ENCODE measurements around the gene MAP6.

MAP6 gene

DNA sequence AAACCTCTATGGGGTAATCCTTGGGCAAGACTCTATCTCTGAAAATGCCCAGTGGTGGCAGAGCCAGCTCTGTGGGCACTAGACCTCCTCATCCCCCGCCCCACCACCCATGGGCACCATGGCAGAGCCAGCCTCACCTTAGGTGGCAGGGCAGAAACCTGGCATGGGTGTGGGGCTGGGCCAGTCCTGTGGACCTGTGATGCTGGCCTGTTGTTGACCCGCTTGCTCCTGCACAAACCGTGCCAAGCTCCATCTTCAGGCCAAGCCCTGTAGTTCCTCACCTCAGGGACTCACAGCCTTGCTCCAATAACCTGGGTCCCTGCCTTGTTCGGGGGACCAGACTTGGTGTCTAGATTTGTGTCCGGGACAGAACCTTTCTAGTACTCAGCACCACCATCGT lies 115.7 kb downstream of the MAP6 start:
- no peak for DNase-seq (ENCODE audit: low read depth)
- H3K4me3 ChIP-seq (ENCODE audit: low read depth, low read length): no peak overlapping the region
- TF ChIP-seq, protein P1, sequence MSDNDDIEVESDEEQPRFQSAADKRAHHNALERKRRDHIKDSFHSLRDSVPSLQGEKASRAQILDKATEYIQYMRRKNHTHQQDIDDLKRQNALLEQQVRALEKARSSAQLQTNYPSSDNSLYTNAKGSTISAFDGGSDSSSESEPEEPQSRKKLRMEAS (IDR thresholded peaks at IDR 0.05; ENCODE audit: low read depth, low read length): no peak
- TF ChIP-seq POLR2A (IDR thresholded peaks at IDR 0.05; ENCODE audit: extremely low read depth, insufficient read length): no peak
- no peak for TF ChIP-seq MYC (IDR thresholded peaks at IDR 0.05; ENCODE audit: low read depth, low read length)
- TF ChIP-seq, protein P2, sequence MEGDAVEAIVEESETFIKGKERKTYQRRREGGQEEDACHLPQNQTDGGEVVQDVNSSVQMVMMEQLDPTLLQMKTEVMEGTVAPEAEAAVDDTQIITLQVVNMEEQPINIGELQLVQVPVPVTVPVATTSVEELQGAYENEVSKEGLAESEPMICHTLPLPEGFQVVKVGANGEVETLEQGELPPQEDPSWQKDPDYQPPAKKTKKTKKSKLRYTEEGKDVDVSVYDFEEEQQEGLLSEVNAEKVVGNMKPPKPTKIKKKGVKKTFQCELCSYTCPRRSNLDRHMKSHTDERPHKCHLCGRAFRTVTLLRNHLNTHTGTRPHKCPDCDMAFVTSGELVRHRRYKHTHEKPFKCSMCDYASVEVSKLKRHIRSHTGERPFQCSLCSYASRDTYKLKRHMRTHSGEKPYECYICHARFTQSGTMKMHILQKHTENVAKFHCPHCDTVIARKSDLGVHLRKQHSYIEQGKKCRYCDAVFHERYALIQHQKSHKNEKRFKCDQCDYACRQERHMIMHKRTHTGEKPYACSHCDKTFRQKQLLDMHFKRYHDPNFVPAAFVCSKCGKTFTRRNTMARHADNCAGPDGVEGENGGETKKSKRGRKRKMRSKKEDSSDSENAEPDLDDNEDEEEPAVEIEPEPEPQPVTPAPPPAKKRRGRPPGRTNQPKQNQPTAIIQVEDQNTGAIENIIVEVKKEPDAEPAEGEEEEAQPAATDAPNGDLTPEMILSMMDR (IDR thresholded peaks at IDR 0.05; ENCODE audit: low read depth, low read length): no peak

DNA sequence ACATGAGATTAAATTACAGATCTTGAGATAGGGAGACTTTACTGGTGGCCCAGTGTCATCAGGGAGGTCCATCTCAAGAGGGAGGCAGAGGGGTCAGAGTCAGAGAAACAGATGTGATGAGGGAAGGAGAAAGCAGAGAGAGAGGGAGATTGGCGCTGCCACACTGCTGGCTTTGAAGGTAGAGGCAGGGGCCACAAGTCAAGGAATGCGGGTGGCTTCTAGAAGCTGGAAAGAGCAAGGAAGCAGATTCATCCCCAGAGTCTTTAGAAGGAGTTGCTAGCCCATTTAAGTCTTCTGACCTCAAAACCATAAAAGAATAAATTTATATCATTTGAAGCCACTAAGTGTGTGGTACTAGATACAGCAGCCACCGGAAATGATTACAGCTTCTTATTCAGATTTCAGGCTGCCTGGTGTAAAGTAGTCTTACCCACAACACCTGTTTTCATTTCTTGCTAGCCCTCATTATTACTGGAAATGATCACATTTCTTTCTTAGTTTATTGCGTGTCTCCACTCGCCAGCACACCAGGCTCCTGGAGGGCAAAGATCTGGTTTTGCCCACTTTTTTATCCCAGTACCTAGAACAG lies 119.4 kb downstream of the MAP6 start:
- H3K4me3 ChIP-seq (ENCODE audit: low read depth, low read length): no peak overlapping the region
- no peak for DNase-seq (ENCODE audit: low read depth)
- TF ChIP-seq MYC (IDR thresholded peaks at IDR 0.05; ENCODE audit: low read depth, low read length): no peak
- TF ChIP-seq, protein P2 (IDR thresholded peaks at IDR 0.05; ENCODE audit: low read depth, low read length): no peak
- TF ChIP-seq POLR2A (IDR thresholded peaks at IDR 0.05; ENCODE audit: extremely low read depth, insufficient read length): no peak
- TF ChIP-seq, protein P1 (IDR thresholded peaks at IDR 0.05; ENCODE audit: low read depth, low read length): no peak

DNA sequence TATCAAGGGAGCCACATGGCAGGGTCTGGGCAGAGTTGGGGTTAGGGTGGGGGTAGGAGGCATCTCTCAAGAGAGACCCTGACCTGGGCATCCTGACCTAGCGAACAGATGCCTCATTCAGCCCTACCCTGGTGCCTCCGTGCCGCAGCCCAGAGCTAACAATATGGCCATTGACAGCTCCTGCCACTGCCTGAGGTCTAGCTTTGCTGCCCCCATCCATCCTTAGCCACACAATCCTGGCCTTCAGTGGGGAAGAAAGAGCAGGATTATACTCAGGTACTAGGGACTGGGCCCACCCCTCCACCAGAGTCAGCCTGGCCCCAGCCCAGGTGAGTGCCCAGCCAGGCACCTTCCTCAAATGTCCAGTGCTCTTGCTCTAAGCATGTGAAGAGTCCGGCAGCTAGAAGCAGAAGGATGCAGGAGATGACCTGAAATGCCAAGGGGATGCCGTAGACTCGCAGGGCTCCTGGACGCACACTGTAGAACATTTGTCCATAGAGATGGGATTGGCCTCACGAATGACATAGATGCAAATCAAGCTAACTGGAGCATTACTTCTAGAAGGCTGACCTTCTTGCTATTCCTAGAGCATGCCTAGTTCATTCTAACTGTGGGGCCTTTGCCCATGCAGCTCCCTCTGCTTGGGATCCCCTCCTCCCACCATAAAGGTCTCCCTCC lies 120.1 kb downstream of the MAP6 start:
- H3K4me3 ChIP-seq (ENCODE audit: low read depth, low read length): no peak overlapping the region
- TF ChIP-seq MYC (IDR thresholded peaks at IDR 0.05; ENCODE audit: low read depth, low read length) (no peak), POLR2A (IDR thresholded peaks at IDR 0.05; ENCODE audit: extremely low read depth, insufficient read length) (no peak)
- TF ChIP-seq, protein P2 (IDR thresholded peaks at IDR 0.05; ENCODE audit: low read depth, low read length): no peak
- DNase-seq (ENCODE audit: low read depth): no peak

DNA sequence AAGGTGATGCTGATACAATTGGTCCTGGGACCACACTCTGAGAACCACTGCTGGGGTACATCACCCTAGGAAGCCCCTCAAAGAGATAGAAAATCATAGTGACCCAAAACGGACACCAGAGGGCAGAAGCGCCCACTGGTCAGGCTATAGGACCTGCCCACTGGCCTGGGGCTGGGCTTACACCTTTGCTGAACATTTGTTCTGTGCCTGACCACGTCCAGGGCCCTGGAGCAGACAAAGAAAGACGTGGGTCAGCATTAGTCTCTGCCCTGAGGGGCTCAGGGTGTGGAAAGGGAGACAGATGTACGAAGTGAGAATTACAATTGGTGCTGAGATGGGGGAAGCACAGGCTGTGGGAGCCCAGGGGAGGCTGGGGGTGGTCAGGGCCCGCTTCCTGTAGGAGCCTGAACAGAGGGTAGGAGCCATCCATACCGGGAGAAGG lies 121.2 kb downstream of the MAP6 start:
- TF ChIP-seq MYC (IDR thresholded peaks at IDR 0.05; ENCODE audit: low read depth, low read length) (no peak), POLR2A (IDR thresholded peaks at IDR 0.05; ENCODE audit: extremely low read depth, insufficient read length) (no peak)
- TF ChIP-seq, protein P1 (IDR thresholded peaks at IDR 0.05; ENCODE audit: low read depth, low read length): no peak
- TF ChIP-seq, protein P2 (IDR thresholded peaks at IDR 0.05; ENCODE audit: low read depth, low read length): peak; percentile 78
- DNase-seq (ENCODE audit: low read depth): peak; percentile 62
- H3K4me3 ChIP-seq (ENCODE audit: low read depth, low read length): no peak overlapping the region

DNA sequence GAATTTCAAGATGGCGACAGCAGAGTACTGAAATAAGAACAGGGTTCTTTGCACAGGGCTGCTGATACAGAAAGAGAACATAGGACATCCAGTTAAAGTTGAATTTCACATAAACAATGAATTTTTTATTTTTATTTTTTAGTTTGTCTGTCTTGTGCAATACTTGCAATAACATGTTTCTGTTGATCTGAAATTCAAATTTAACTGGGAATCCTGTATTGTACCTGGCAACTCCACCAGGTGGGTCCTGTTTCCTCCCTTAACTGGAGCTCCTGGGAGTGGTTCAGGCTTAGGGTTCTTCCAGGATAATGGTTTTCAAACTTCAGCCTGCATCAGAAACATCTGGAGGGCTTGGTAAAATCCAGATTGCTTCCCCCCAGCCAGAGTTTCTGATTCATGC lies 121.7 kb downstream of the MAP6 start:
- DNase-seq (ENCODE audit: low read depth): no peak

More for the DNA sequence above, 121.7 kb downstream of the MAP6 start:
- no peak overlapping the region for H3K4me3 ChIP-seq (ENCODE audit: low read depth, low read length)
- TF ChIP-seq MYC (IDR thresholded peaks at IDR 0.05; ENCODE audit: low read depth, low read length) (no peak), POLR2A (IDR thresholded peaks at IDR 0.05; ENCODE audit: extremely low read depth, insufficient read length) (no peak)
- TF ChIP-seq, protein P1 (IDR thresholded peaks at IDR 0.05; ENCODE audit: low read depth, low read length): no peak
- TF ChIP-seq, protein P2 (IDR thresholded peaks at IDR 0.05; ENCODE audit: low read depth, low read length): no peak

Measured in NB4 (cell line).